H1 (cell line): ENCODE data around the gene SLC22A3. TPM values are rescaled to one million over a fixed set of nuclear protein-coding genes. Genes with fewer than 3 reads are reported as not detected.

Source experiments
- CTCF ChIA-PET: fragments of 300-600 bp; sonication (Branson Sonifier 250); formaldehyde crosslinking; loops from one replicate; lab custom pipeline; 2021; ENCODE audit not compliant: partially characterized antibody; lab: Charles Lee
- POLR2A ChIA-PET: fragments of 300-600 bp; sonication (Branson Sonifier 250); formaldehyde crosslinking; loops from one replicate; lab custom pipeline; 2021; ENCODE audit warnings: inconsistent platforms; ENCODE audit not compliant: partially characterized antibody; lab: Charles Lee
- DNase-seq, 2 experiments: peaks; one replicate each; pipeline versions ENCODE4 v3.0.0 to v3.0.0-alpha.2; 2010 to 2022; ENCODE audit warnings: low spot score in 2 of 2, low read depth in 1 of 2, mixed read lengths in 1 of 2
- FAIRE-seq: peaks from 2 replicates; lab custom pipeline; 2011; peaks lifted over from hg19 to GRCh38; lab: Jason Lieb, UNC
- H2AFZ ChIP-seq: 2 replicates; pipeline ENCODE4 v1.8.1; 2012; ENCODE audit warnings: low read length, inconsistent platforms
- H2AK5ac ChIP-seq: 2 replicates; pipeline ENCODE4 v1.6.1; 2013; ENCODE audit warnings: low read depth, low read length
- H2BK120ac ChIP-seq: replicated peaks from 2 replicates; pipeline ENCODE3; 2013; ENCODE audit warnings: low read depth, low read length, inconsistent platforms
- H2BK12ac ChIP-seq: 2 replicates; pipeline ENCODE4 v1.6.1; 2013; ENCODE audit warnings: low read depth, low read length
- H2BK15ac ChIP-seq: 2 replicates; pipeline ENCODE4 v1.6.1; 2013; ENCODE audit warnings: low read length
- H2BK20ac ChIP-seq: 2 replicates; pipeline ENCODE4 v1.6.1; 2013; ENCODE audit warnings: low read length
- H2BK5ac ChIP-seq: 2 replicates; pipeline ENCODE4 v1.6.1; 2013; ENCODE audit warnings: low read depth, low read length
- H3K14ac ChIP-seq: 2 replicates; pipeline ENCODE4 v1.6.1; 2013; ENCODE audit warnings: inconsistent platforms; ENCODE audit not compliant: insufficient read length
- H3K18ac ChIP-seq: 2 replicates; pipeline ENCODE4 v1.6.1; 2013; ENCODE audit warnings: low read length; ENCODE audit errors: extremely low read depth
- H3K23ac ChIP-seq: 2 replicates; pipeline ENCODE4 v1.6.1; 2013; ENCODE audit warnings: inconsistent platforms; ENCODE audit not compliant: insufficient read length
- H3K23me2 ChIP-seq: 2 replicates; pipeline ENCODE4 v1.6.1; 2013; ENCODE audit warnings: low read depth, low read length
- H3K27ac ChIP-seq: 2 replicates; pipeline ENCODE4 v1.6.1; 2011; ENCODE audit warnings: low read depth, low read length, inconsistent platforms
- H3K27me3 ChIP-seq, 4 experiments: replicated peaks in 1 of 4; 1 replicate in 1 of 4; 2 replicates in 3 of 4; pipeline versions ENCODE4 v1.6.1 to v1.8.1; 2011 to 2013; ENCODE audit warnings: low read length in 3 of 4, mild to moderate bottlenecking in 3 of 4, inconsistent platforms in 2 of 4, mixed read lengths in 2 of 4, moderate library complexity in 1 of 4; ENCODE audit not compliant: control insufficient read depth in 3 of 4, insufficient read depth in 3 of 4; ENCODE audit errors: extremely low read depth in 1 of 4
- H3K36me3 ChIP-seq, 4 experiments: 2 replicates each; pipeline versions ENCODE4 v1.6.1 to v1.8.1; 2011 to 2013; ENCODE audit warnings: mild to moderate bottlenecking in 4 of 4, low read length in 3 of 4, moderate library complexity in 2 of 4, control low read depth in 1 of 4, inconsistent platforms in 1 of 4; ENCODE audit not compliant: insufficient read depth in 4 of 4, control insufficient read depth in 2 of 4
- H3K4ac ChIP-seq: replicated peaks from 2 replicates; pipeline ENCODE3; 2013; ENCODE audit warnings: low read length, low read depth, mixed read lengths, inconsistent platforms; ENCODE audit not compliant: insufficient read length
- H3K4me1 ChIP-seq, 4 experiments: replicated peaks in 1 of 4; 1 replicate in 1 of 4; 2 replicates in 3 of 4; pipeline versions ENCODE4 v1.6.1 to v1.8.1; 2011 to 2013; ENCODE audit warnings: low read length in 3 of 4, inconsistent platforms in 2 of 4, mixed read lengths in 1 of 4; ENCODE audit not compliant: insufficient read depth in 4 of 4, control insufficient read depth in 3 of 4
- H3K4me2 ChIP-seq, 2 experiments: 2 replicates each; pipeline versions ENCODE4 v1.6.1 to v1.8.1; 2011 to 2013; ENCODE audit warnings: low read depth in 2 of 2, low read length in 2 of 2, control low read depth in 1 of 2, inconsistent platforms in 1 of 2, mild to moderate bottlenecking in 1 of 2; ENCODE audit not compliant: insufficient read depth in 1 of 2
- H3K4me3 ChIP-seq, 4 experiments: fragments of 200-600, 300-600 bp in 1 of 4; sonication (generic), shearing (Covaris generic), sonication (Bioruptor Twin) in 1 of 4; 2 replicates each; pipeline versions ENCODE4 v1.5.1 to v1.8.1; 2011 to 2016; ENCODE audit warnings: low read length in 4 of 4, low read depth in 3 of 4, control low read depth in 2 of 4, inconsistent platforms in 2 of 4, mild to moderate bottlenecking in 2 of 4, mixed read lengths in 1 of 4, moderate library complexity in 1 of 4; ENCODE audit not compliant: insufficient read depth in 2 of 4; ENCODE audit errors: extremely low read depth in 1 of 4
- H3K56ac ChIP-seq: replicated peaks from 2 replicates; pipeline ENCODE3; 2013; ENCODE audit warnings: low read depth, mild to moderate bottlenecking, mixed read lengths, low read length, inconsistent platforms; ENCODE audit not compliant: insufficient read length
- H3K79me1 ChIP-seq: 2 replicates; pipeline ENCODE4 v1.6.1; 2013; ENCODE audit warnings: low read depth, low read length, control low read depth
- H3K79me2 ChIP-seq, 2 experiments: 2 replicates each; pipeline versions ENCODE4 v1.6.1 to v1.8.1; 2012 to 2013; ENCODE audit warnings: low read length in 2 of 2, mild to moderate bottlenecking in 2 of 2, inconsistent platforms in 1 of 2; ENCODE audit not compliant: insufficient read depth in 2 of 2, control insufficient read depth in 1 of 2
- H3K9ac ChIP-seq, 4 experiments: replicated peaks in 1 of 4; 1 replicate in 1 of 4; 2 replicates in 3 of 4; pipeline versions ENCODE4 v1.6.1 to v1.8.1; 2011 to 2013; ENCODE audit warnings: low read depth in 3 of 4, low read length in 3 of 4, control low read depth in 2 of 4, mild to moderate bottlenecking in 2 of 4, moderate library complexity in 2 of 4, inconsistent platforms in 1 of 4; ENCODE audit errors: extremely low read depth in 1 of 4
- H3K9me3 ChIP-seq, 2 experiments: 2 replicates each; pipeline versions ENCODE4 v1.6.1 to v1.8.1; 2012 to 2013; ENCODE audit warnings: mild to moderate bottlenecking in 2 of 2, moderate library complexity in 2 of 2, control low read depth in 1 of 2, inconsistent platforms in 1 of 2, low read depth in 1 of 2, low read length in 1 of 2, mixed read lengths in 1 of 2; ENCODE audit not compliant: insufficient read depth in 2 of 2
- H4K20me1 ChIP-seq, 2 experiments: replicated peaks in 1 of 2; 2 replicates each; pipeline versions ENCODE3 to v1.8.1; 2011 to 2013; ENCODE audit warnings: inconsistent platforms in 2 of 2, low read length in 2 of 2, mild to moderate bottlenecking in 1 of 2; ENCODE audit not compliant: insufficient read depth in 2 of 2, control insufficient read depth in 1 of 2
- H4K5ac ChIP-seq: 2 replicates; pipeline ENCODE4 v1.6.1; 2013; ENCODE audit warnings: low read length, low read depth, mixed read lengths, inconsistent platforms; ENCODE audit not compliant: insufficient read length
- H4K8ac ChIP-seq: 2 replicates; pipeline ENCODE4 v1.8.0; 2013; ENCODE audit warnings: mild to moderate bottlenecking, moderate library complexity, low read length, inconsistent platforms; ENCODE audit not compliant: insufficient read depth; ENCODE audit errors: extremely low read depth
- H4K91ac ChIP-seq: replicated peaks from 2 replicates; pipeline ENCODE3; 2013; ENCODE audit warnings: low read length, mixed read lengths, inconsistent platforms; ENCODE audit not compliant: insufficient read length
- BRCA1 ChIP-seq: IDR thresholded peaks from 2 replicates; pipeline ENCODE4 v1.6.1; 2012; ENCODE audit warnings: low read depth, low read length, improper control_type of control experiment
- CHD2 ChIP-seq: IDR thresholded peaks from 2 replicates; pipeline ENCODE4 v1.6.1; 2012; ENCODE audit warnings: low read length, improper control_type of control experiment
- KDM5A ChIP-seq: fragments of 200-600 bp; IDR thresholded peaks from 2 replicates; pipeline ENCODE4 v1.7.1; 2012; ENCODE audit warnings: mild to moderate bottlenecking, low read length, inconsistent platforms, mixed read lengths
- NRF1 ChIP-seq: IDR thresholded peaks from 2 replicates; pipeline ENCODE4 v1.6.1; 2011; ENCODE audit warnings: mild to moderate bottlenecking, low read depth, low read length, improper control_type of control experiment
- RNF2 ChIP-seq: fragments of 200-900, 300-1000 bp; sonication (generic); IDR thresholded peaks from 2 replicates; pipeline ENCODE4 v1.7.1; 2016; ENCODE audit warnings: borderline replicate concordance, low read depth, mild to moderate bottlenecking, antibody characterized with exemption, low read length; ENCODE audit not compliant: poor library complexity, severe bottlenecking; ENCODE audit errors: missing control alignments
- SP1 ChIP-seq: IDR thresholded peaks from 2 replicates; pipeline ENCODE4 v1.6.1; 2011; ENCODE audit warnings: low read depth, low read length
- TAF1 ChIP-seq: IDR thresholded peaks from 2 replicates; pipeline ENCODE4 v1.6.1; 2011; ENCODE audit warnings: mild to moderate bottlenecking, low read depth, low read length
- WGBS, 2 experiments: shearing (Covaris generic) in 1 of 2; methylation state at CpG; one replicate each; pipeline versions ENCODE4 v1.1.6 to v1.1.7; 2013 to 2015; ENCODE audit warnings: low lambda C conversion rate in 2 of 2, mixed read lengths in 2 of 2, inconsistent platforms in 1 of 2, low coverage in 1 of 2, missing lambda C conversion rate in 1 of 2; ENCODE audit not compliant: insufficient replicate concordance in 2 of 2, insufficient coverage in 1 of 2, insufficient read length in 1 of 2; ENCODE audit errors: extremely low coverage in 1 of 2, missing lambda C conversion rate in 1 of 2; 5-methylcytosine and 5-hydroxymethylcytosine counted together
- polyA plus RNA-seq, 7 experiments: library from polyadenylated mRNA; depleted of rRNA in 3 of 7; stranded (reverse) in 5 of 7; unstranded in 2 of 7; fragments of >200 nt in 5 of 7; fragments of 200-250 nt in 2 of 7; gene quantifications; 1 replicate in 5 of 7; 2 replicates in 1 of 7; 4 replicates in 1 of 7; pipeline versions ENCODE4 v1.2.1 to v1.2.3, GENCODE V29; 2011 to 2013; ENCODE audit warnings: missing spikeins in 2 of 7, mixed read lengths in 2 of 7
- total RNA-seq: library from RNA; stranded (reverse); fragmentation: NEBNext Ultra II Directional; extraction: Animal tissue kit (Norgen Biotek cat#: 25700); gene quantifications from 2 replicates; pipeline ENCODE4 v1.2.1, GENCODE V29; 2021

SLC22A3 gene
- total and polyA plus RNA-seq, 2 of the 8 experiments (the other 6 are each of a cell fraction or from before 2014, with no cell fraction given) = 1.0 to 2.9 TPM

- FAIRE-seq (no peak), DNase-seq (no peak)
- Histone ChIP-seq H3K9me3 (no peaks in the 10 kb centered on the region), H4K91ac (no peak overlapping the region), H2BK5ac (no peak overlapping the region), H4K20me1 (no peaks in the 10 kb centered on the region), H3K18ac (no peak overlapping the region), H3K14ac (no peak overlapping the region), H3K56ac (no peak overlapping the region), H3K4ac (no peak overlapping the region), H3K27ac (no peak overlapping the region), H3K79me1 (no peaks in the 10 kb centered on the region), H4K8ac (no peak overlapping the region), H3K36me3 (no peaks in the 10 kb centered on the region), H2BK120ac (no peak overlapping the region), H2BK20ac (no peak overlapping the region), H3K23ac (no peak overlapping the region), H3K23me2 (no peaks in the 10 kb centered on the region), H2AFZ (no peak overlapping the region), H3K4me3 (no peak overlapping the region), H3K4me2 (no peak overlapping the region), H3K4me1 (no peaks in the 10 kb centered on the region), H2BK12ac (no peak overlapping the region), H3K9ac (no peak overlapping the region), H4K5ac (no peak overlapping the region), H2BK15ac (no peak overlapping the region), H3K27me3 (no peaks in the 10 kb centered on the region), H2AK5ac (no peak overlapping the region), H3K79me2 (no peaks in the 10 kb centered on the region)
- CTCF ChIA-PET = interaction anchor here (1.5 to 2.0 kb wide), 2 partner anchors 9 to 14 kb away, joined by 4 to 5 read pairs; no protein-coding TSS in a partner anchor
- WGBS, 2 experiments = 88% methylated on average over 2 of the region's 2 CpGs; no CpG with 5 or more reads in 1 of the 2 experiments
- POLR2A ChIA-PET = no interaction called here
- no peak for TF ChIP-seq NRF1
- no peak for TF ChIP-seq KDM5A
- no peak for TF ChIP-seq CHD2
- no peak for TF ChIP-seq BRCA1
- TF ChIP-seq RNF2 = no peak
- TF ChIP-seq TAF1 = no peak
- no peak for TF ChIP-seq SP1
Measured at GRCh38 chr6:160376445-160376844, 28.3 kb downstream of the SLC22A3 start.
